HG02623 (cell line): ENCODE results near the gene DEDD.

Source experiments
- ATAC-seq: cut with Tn5 transposase; IDR thresholded peaks from one replicate; pipeline ENCODE4 v1.9.1; 2021; ENCODE audit warnings: moderate library complexity; ENCODE audit not compliant: unreplicated experiment

DEDD gene

DNA sequence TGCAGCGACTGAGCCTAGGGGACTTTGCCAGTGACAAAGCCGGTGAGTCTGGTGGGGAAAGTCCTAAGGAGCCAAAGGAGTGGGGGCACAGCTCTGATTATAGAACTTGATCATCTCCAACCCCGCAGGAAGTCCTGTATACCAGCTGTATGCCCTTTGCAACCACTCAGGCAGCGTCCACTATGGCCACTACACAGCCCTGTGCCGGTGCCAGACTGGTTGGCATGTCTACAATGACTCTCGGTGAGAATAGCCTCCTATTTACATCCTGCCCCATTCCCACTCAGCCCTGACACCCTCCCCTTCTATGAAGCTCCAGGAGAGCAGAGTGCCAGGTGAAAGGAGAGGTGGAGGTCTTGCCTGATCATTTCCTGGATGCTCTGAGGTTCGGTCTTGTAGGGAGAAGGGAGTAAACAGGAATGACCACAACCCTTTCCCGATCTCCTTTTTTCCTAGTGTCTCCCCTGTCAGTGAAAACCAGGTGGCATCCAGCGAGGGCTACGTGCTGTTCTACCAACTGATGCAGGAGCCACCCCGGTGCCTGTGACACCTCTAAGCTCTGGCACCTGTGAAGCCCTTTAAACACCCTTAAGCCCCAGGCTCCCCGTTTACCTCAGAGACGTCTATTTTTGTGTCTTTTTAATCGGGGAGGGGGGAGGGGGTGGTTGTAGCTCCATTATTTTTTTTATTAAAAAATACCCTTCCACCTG, 32.6 kb upstream of the DEDD start:
- ATAC-seq = no peak

DNA sequence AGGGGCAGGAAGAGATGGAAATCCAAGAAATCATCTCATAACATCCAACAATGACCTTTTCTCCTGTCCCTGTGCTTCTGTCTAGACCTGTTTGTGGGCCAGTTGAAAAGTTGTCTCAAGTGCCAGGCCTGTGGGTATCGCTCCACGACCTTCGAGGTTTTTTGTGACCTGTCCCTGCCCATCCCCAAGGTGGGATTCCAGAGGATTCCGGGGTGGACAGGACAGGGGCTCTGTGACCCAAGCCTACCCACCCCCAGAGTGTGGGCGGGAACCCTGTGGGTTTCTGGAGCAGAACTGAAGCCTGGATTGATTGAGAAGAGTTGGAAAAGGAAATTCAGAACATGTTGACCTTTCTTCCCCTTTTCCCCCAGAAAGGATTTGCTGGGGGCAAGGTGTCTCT, 31.3 kb upstream of the DEDD start:
- ATAC-seq = no peak

DNA sequence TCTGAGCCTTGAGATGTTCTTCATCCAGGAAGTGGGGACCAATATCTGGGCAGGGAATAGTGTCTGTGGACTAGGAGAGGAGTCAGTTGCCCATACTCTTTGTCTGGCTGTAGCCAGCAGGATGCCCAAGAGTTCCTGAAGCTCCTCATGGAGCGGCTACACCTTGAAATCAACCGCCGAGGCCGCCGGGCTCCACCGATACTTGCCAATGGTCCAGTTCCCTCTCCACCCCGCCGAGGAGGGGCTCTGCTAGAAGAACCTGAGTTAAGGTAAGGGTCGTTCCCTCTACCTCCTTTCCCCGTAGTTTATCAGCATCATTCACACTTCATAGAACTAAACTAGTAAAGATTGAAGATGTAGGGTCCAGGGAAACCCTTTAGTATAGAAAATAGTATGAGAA, 30.3 kb upstream of the DEDD start:
- ATAC-seq = no peak

DNA sequence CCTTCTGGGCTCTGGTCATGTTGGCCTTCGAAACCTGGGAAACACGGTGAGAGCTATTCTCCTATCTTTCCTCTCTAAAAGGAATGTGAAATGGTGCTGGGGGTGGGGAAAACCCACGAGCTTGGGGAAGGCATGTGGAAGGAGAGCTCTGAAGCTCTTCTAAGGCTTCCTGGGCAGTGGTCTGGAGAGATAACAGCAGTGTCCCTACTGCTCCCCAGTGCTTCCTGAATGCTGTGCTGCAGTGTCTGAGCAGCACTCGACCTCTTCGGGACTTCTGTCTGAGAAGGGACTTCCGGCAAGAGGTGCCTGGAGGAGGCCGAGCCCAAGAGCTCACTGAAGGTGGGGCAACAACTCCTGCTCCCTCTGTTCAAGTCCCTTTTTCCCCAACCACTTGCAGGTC, 29.6 kb upstream of the DEDD start:
- ATAC-seq = no peak

DNA sequence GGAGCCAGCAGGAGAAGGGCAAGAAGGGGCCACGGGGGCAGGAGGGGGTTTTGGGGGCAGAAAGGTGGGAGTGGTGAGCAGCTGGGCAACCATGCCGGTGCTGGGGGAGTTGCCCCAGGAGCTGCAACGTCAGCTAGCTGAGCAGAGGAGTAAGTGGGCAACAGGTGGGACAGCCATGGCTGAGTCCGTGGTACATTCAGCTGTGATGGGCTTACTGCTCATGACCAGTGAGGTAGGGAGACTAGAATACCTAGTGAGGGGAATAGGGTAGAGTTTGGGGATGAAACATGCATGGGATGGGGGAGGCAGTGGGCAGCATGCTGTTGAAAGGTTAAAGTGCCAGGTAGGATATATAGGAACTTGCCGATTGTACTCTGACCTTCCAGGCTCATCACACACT, 29.2 kb upstream of the DEDD start:
- no peak for ATAC-seq

DNA sequence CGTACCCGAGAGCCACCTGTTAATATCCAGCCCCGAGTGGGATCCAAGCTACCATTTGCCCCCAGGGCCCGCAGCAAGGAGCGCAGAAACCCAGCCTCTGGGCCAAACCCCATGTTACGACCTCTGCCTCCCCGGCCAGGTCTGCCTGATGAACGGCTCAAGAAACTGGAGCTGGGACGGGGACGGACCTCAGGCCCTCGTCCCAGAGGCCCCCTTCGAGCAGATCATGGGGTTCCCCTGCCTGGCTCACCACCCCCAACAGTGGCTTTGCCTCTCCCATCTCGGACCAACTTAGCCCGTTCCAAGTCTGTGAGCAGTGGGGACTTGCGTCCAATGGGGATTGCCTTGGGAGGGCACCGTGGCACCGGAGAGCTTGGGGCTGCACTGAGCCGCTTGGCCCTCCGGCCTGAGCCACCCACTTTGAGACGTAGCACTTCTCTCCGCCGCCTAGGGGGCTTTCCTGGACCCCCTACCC, 28.2 kb upstream of the DEDD start:
- ATAC-seq = no peak

DNA sequence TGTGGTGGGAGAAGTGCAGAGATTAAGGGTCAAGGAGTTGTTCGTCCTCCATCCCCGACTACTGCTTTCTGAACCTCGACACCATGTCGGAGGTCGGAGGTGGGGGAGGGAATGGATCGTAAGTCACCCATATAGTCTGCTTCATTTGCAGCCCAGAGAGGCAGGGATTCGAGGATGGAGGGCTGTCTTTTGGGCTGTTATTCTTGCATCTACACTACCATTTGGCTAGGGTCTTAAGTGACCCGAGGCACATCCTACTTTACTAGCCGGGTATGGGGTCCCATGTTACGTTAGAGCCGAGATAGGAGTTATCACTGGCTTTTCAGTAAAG, 27.4 kb upstream of the DEDD start:
- ATAC-seq = no peak

DNA sequence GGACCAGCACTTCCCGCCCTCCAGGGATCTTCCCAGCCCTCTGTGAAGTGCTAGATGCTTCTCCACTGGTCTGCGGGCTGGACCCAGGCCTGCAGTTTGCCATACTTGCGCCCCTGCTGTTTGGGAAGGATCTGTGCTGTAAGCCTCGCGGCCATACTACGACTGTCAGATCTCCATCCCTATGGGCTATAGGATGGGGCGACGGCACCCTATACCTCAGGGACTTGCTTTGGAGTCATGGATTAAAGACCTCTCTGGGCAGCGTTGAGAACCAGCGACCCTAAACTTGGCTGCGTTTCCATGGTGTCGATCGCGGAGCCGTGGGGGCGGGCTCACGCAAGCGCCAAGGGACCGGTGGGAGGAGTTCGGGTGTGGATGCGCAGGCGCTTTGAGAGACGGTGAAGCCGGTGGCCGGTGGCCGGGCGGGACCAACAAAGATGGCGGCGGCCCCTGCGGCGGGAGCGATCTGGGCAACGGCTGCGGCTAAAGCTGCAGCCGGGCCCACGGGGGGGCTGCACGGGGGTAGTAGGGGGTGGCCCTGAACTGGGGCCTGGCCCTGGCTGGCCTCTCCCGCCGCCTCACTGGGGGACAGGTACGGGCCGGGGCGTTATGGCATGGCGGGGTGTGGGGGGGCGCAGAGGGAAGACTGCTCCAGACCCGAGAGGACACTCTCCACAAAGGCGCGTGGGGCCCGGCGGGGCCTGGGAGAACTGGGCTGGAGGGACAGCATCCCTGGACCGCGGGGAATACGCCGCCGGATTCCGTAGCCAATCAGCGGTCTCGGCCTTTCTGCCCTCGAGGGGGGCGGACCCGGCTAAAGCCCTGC, 26.8 kb upstream of the DEDD start, which contains the start of gene USP21:
TSS of gene USP21 (plus strand) at position 414 of the 826 bp plus-strand sequence. CDS start 1,141 bp downstream, outside the sequence.
- ATAC-seq = peak; percentile 82

DNA sequence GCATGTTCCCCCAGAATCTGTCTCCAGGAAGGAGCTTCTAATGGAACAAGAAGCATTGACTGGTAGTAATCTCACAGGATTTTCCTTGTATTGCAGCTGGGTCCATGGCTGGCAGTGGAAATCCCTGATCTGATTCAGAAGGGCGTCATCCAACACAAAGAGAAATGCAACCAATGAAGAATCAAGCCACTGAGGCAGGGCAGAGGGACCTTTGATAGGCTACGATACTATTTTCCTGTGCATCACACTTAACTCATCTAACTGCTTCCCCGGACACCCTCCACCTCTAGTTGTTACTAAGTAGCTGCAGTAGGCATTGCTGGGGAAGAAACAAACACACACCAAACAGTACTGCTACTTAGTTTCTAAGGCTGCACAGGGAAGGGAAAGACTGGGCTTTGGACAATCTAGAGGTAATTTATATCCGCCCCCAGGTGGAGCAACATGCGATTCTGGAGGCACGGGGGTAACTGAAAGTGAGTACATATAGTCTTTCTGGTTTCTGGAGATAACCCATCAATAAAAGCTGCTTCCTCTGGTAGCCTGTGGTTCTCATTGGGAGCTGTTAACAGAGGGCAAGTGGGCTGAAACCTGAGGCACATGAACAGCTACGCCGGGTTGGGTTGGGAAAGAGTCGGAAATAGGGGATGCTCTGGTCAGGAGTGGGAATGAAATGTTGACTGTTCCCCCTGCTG, 26.0 kb upstream of the DEDD start:
- no peak for ATAC-seq

DNA sequence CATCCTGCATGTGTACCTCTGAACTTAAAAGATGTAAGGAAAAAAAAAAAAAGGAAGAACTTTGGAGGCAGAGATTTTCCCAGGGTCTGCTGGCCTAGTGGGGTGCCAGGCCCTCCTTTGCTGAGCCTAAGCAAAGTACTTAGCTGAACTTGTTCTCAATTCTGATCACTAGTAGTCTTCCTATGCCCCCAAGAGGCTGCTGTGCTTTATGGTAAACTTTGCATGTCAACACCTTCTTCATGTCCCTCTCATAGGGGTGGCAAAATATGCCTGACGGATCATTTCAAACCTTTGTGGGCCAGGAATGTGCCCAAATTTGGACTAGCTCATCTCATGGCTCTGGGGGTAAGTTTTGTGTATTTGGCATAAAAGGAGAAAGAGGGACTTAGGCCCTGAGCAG, 25.4 kb upstream of the DEDD start:
- ATAC-seq = no peak

DNA sequence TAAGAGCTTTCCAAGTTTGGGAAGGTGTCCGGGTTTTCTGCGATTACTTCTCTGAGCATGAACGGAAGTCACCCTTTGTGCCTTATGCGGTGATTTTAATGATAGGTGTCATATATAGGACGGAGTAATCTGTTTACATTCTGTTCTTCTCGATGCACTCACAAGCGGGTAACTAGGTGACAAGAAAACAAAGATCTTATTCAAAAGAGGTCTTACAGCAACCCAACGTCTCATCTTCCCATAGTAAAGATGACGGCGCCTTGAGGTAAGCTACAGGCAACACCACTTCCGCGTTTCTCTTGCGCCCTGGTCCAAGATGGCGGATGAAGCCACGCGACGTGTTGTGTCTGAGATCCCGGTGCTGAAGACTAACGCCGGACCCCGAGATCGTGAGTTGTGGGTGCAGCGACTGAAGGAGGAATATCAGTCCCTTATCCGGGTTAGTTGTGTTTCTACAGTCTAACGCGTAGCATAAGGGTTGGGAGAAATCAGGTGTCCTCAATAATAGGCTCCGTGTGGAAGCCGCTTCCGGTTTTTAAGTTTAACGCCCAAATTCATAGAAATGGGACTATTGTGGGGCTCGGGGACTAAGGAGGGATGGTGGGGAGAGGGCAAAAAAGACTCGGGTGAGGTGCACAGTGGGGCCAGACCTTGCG, 21.3 kb upstream of the DEDD start, which contains the start of gene UFC1:
TSS of gene UFC1 (plus strand) at position 297 of the 656 bp plus-strand sequence. CDS start at position 317, 20 bp downstream.
- peak; percentile 82 for ATAC-seq

DNA sequence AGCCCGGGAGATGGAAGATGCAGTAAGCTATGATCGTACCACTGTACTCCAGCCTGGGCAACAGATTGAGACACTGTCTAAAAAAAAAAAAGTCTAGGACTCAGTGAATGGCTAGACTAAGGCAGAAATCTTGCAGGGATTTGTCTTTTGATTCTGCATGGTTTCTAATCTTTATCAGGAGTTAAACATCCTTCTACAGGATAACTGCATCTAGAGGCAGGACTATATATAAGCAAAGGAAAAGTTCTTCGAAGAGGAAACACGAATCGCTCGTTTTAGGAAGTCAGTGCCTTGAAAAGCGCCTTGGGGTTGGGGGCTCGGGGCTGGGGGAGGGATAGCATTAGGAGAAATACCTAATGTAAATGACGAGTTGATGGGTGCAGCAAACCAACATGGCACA, 20.7 kb upstream of the DEDD start:
- no peak for ATAC-seq

DNA sequence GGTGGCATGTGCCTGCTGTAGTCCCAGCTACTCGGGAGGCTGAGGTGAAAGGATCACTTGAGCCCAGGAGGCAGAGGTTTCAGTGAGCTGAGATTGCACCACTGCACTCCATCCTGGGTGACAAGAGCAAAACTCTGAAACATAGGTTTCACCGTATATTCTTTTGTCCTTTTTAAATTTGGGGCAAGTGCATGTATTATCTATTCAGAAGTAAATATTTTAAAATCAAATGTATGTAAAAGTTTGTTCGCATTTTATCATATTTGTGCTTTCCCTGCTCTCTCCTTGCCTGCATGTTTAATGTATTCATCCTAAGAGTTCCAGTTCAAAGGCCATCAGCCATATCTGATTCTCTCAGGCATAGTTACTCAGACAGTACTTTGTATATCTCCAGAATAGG, 13.4 kb upstream of the DEDD start:
- no peak for ATAC-seq

DNA sequence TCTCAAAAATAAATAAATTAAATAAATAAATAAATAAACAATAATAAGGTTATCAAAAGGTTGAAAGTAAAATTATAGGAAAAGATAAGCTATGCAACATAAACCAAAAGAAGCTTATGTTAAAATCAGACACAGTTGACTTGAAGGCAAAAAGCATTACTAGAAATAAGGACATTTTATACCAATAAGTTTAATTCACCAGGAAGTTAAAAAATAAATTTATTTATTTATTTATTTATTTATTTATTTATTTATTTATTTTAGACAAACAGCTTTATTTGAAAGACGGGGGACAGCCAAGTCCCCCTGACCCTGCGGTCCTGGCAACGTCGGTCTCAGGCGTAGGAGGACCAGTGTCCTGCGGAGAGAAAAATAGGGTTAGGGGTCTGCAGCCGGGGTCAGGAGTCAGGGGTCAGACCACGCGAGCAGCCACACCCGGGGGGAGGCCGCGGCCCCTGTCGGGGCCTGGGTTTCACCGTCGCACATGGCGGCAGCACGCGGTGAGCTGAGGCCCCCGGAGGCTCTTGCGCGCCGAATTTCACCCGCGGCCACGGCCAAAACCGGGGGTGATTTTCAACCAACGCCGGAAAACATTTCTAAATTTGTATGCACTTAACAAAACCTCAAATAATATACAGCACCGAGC, 8.4 kb upstream of the DEDD start:
- no peak for ATAC-seq

DNA sequence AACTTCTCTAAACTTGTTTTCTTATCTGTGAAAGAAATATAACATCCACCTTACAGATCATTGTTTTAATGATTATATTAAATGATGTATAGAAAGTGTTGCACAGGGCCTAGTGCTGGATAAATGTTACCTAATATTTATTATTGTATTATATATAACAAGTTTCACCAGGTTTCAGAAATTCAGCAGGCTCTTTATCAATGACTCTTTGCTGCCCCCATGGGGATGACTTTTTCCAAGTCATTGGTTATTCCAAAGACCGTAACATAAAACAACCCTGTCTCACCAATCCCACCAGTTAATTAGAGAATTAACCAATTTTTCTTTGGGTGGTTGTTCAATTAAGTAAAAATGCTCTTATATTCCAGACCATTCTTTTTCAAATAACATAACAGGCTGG, 7.3 kb upstream of the DEDD start:
- no peak for ATAC-seq

DNA sequence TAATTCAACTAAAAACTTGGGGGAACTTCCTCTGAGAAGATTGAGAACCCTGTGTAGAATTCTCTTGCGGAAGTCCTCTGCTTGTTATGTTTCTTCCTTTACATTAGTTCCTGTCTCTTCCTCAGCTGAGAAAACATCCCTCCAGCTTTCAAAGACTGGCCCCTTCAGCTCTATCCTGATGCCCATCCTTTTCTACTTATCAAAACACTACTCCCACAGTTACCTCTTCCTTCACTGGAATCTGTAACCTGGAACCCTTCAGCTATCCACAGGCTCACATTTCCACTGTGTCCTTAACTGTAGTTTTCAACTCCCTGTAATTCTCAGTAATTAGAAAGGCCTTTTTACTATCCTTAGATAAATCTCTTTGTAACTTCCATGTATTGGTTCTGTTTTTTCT, 6.0 kb upstream of the DEDD start:
- no peak for ATAC-seq

DNA sequence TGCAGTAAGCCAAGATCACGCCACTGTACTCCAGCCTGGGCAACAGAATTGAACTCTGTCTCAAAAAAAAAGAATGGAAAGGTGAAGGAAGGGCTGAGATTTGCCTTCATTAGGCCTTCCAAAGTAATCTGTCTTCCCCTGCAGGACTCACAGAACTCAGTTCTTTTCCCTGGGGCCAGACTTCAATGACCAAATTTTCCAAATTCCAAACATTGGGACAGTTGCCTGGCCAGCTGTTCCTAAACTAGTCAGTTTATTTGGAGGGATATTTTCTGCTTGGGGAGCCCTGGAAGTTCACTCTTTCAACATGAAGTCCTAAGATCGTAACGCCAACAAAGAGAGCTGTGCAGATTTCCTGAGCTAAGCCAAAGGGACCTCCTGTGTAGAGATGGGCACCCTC, 5.4 kb upstream of the DEDD start:
- ATAC-seq = no peak

DNA sequence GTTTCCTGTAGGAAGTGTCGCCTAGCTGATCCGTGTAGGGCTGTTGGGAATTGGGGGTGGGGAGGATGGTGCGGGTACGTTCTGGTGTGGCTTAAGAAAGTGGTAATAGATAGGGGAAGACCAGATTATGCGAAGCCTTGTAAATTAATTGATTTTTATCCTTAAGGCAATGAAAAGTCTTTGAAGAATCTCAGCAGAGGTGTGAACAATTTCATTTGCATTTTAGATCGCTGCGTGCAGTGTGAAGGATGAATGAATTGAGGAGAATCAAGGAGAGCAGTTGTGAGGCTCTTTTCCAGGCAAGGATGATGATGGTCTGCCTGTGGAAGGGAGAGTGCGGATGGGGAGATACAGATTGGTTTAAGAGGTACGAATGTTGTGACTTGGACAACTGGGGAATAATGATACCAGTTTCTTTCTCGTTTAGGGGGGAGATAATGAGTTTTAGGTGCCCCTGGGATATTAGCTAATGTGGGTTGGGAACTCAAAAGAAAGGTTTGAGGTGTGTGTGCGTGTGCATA, 813 bp upstream of the DEDD start:
- ATAC-seq = no peak

DNA sequence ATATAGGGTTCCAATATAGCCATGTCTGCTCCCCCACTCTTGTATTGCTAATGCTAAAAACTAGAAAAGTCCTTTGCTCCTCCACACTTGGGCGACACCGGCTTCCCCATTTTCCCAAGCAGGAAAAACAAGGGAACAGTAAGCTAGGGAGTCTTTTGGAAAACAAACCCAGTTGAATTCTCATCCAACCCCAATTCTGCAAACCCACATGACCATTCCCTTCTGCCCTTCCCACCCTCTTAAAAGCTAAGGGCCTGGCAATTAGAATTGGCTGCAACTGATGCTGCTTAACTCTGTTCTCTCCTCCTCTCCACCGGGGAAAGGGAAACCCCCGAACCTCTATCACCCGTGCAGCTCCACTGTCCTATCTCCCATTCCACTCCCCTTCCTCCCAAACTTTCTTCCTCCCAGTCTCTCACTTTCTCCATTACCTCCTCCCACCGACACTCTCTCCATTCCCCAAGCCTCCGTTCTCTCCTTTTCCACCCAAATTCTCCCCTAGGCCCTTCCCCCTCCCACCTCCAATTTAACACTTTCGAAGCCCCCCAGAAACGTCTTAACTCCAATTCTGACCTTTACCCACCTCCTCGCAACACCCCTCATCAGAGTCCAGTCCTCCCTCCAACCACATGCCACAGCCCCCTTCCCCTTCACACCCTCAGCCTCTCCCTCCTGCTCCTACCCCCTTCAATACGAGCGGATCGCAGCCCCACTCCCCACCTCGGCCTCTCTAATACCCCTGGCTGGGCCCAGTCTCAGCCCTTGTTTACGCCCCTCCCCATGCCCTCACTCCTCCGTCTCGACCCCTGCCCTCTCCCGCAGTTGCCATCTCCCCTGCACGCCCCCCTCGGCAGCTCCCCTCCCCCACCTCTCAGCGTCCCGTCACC, 701 bp downstream of the DEDD start:
- ATAC-seq = no peak
